GM23338 (cell line): ENCODE data around the gene CREB3L2. TPM values are rescaled to one million over a fixed set of nuclear protein-coding genes. Genes with fewer than 3 reads are reported as not detected.

Source experiments
- ATAC-seq: fragments of 200-7000 bp; cut with Tn5 transposase; 3 replicates; pipeline ENCODE4 v1.9.1; 2020
- DNase-seq: peaks from one replicate; pipeline ENCODE4 v3.0.0-alpha.2; 2015; ENCODE audit warnings: low spot score
- H2AFZ ChIP-seq: fragments of 200-600 bp; sonication (generic); 2 replicates; pipeline ENCODE4 v1.8.0; 2016; ENCODE audit warnings: antibody characterized with exemption, mild to moderate bottlenecking, moderate library complexity
- H3F3A ChIP-seq: fragments of 200-600 bp; sonication (generic); replicated peaks from 2 replicates; pipeline ENCODE4 v1.8.0; 2017; ENCODE audit warnings: antibody characterized with exemption, mixed run types, low read depth
- H3K27ac ChIP-seq: fragments of 200-600 bp; sonication (generic); 2 replicates; pipeline ENCODE4 v1.6.1; 2016; ENCODE audit warnings: low read depth
- H3K27me3 ChIP-seq: fragments of 200-600 bp; sonication (generic); 2 replicates; pipeline ENCODE4 v1.8.0; 2016; ENCODE audit warnings: mild to moderate bottlenecking, mixed run types, moderate library complexity; ENCODE audit not compliant: insufficient read depth
- H3K36me3 ChIP-seq: fragments of 200-600 bp; sonication (generic); 2 replicates; pipeline ENCODE4 v1.8.0; 2016; ENCODE audit warnings: mild to moderate bottlenecking; ENCODE audit not compliant: insufficient read depth
- H3K4me1 ChIP-seq: fragments of 200-600 bp; sonication (generic); 2 replicates; pipeline ENCODE4 v1.8.0; 2016; ENCODE audit warnings: mild to moderate bottlenecking, moderate library complexity; ENCODE audit not compliant: insufficient read depth
- H3K4me2 ChIP-seq: fragments of 200-600 bp; sonication (generic); 2 replicates; pipeline ENCODE4 v1.7.1; 2017; ENCODE audit warnings: mixed run types
- H3K4me3 ChIP-seq: fragments of 200-600 bp; sonication (generic); 2 replicates; pipeline ENCODE4 v1.6.1; 2016; ENCODE audit warnings: mixed run types
- H3K79me2 ChIP-seq: fragments of 200-600 bp; sonication (generic); replicated peaks from 2 replicates; pipeline ENCODE4 v1.8.0; 2017; ENCODE audit warnings: mild to moderate bottlenecking; ENCODE audit not compliant: insufficient read depth
- H3K9me2 ChIP-seq: fragments of 200-600 bp; sonication (generic); 2 replicates; pipeline ENCODE4 v1.8.0; 2017; ENCODE audit not compliant: insufficient read depth
- H4K20me1 ChIP-seq: fragments of 200-600 bp; sonication (generic); replicated peaks from 2 replicates; pipeline ENCODE4 v1.8.0; 2017; ENCODE audit warnings: mild to moderate bottlenecking; ENCODE audit not compliant: insufficient read depth
- H3K27ac Mint-ChIP-seq: 2 replicates; pipeline ENCODE4 v1.8.0; 2020; ENCODE audit warnings: inconsistent platforms, mild to moderate bottlenecking, moderate library complexity, mixed read lengths
- H3K27me3 Mint-ChIP-seq: 3 replicates; pipeline ENCODE4 v1.8.0; 2022; ENCODE audit warnings: low read depth, mild to moderate bottlenecking, moderate library complexity, mixed read lengths, inconsistent platforms; ENCODE audit not compliant: insufficient read depth, poor library complexity
- H3K36me3 Mint-ChIP-seq: 3 replicates; pipeline ENCODE4 v1.8.0; 2021; ENCODE audit warnings: low read depth, mild to moderate bottlenecking, inconsistent platforms, moderate library complexity, mixed read lengths
- H3K4me1 Mint-ChIP-seq: 3 replicates; pipeline ENCODE4 v1.8.0; 2020; ENCODE audit warnings: mild to moderate bottlenecking, inconsistent platforms, mixed read lengths
- H3K4me3 Mint-ChIP-seq: 3 replicates; pipeline ENCODE4 v1.8.0; 2021; ENCODE audit warnings: moderate library complexity, mild to moderate bottlenecking, inconsistent platforms, mixed read lengths
- H3K9me3 Mint-ChIP-seq: 3 replicates; pipeline ENCODE4 v1.8.0; 2020; ENCODE audit warnings: moderate library complexity, mild to moderate bottlenecking, inconsistent platforms, mixed read lengths
- CREB1 ChIP-seq: fragments of 250-450 bp; sonication (Bioruptor Pico); IDR thresholded peaks from 2 replicates; pipeline ENCODE4 v1.5.0; 2020; ENCODE audit warnings: low read depth, mild to moderate bottlenecking, moderate library complexity
- CTCF ChIP-seq, 2 experiments: fragments of 200-600 bp in 1 of 2; sonication (generic) in 1 of 2; conservative IDR thresholded peaks; 2 replicates each; pipeline versions ENCODE4 v1.5.1 to v1.6.1; 2016 to 2017; ENCODE audit warnings: antibody characterized with exemption in 2 of 2, low read depth in 2 of 2, mild to moderate bottlenecking in 2 of 2, moderate library complexity in 1 of 2
- EZH2 ChIP-seq: fragments of 200-600 bp; sonication (generic); IDR thresholded peaks from one replicate; pipeline ENCODE4 v1.8.0; 2017; ENCODE audit warnings: antibody characterized with exemption, mild to moderate bottlenecking, low read depth; ENCODE audit not compliant: unreplicated experiment
- JUNB ChIP-seq: IDR thresholded peaks from one replicate; pipeline ENCODE4 v1.6.1; 2016; ENCODE audit warnings: antibody characterized with exemption; ENCODE audit not compliant: unreplicated experiment
- POLR2AphosphoS5 ChIP-seq: IDR thresholded peaks from 2 replicates; pipeline ENCODE4 v1.6.1; 2016; ENCODE audit warnings: antibody characterized with exemption, low read depth
- STAT1 ChIP-seq: IDR thresholded peaks from one replicate; pipeline ENCODE4 v1.6.1; 2016; ENCODE audit warnings: antibody characterized with exemption; ENCODE audit not compliant: unreplicated experiment
- polyA plus RNA-seq: library from polyadenylated mRNA; unstranded; fragments of >200 nt; fragmentation: Nextera tagmentation; extraction: Ambion mirVana; gene quantifications from 2 replicates; pipeline ENCODE4 v1.2.1, GENCODE V29; 2016
- total RNA-seq: library from RNA; depleted of rRNA; stranded (reverse); fragments of >200 nt; shearing (Covaris generic); gene quantifications from 2 replicates; pipeline ENCODE4 v1.2.3, GENCODE V29; 2014

Gene CREB3L2
- total and polyA plus RNA-seq, 2 experiments from 2014 or later: 14.5 to 27.1 TPM

- peak overlapping the region; percentile 89 for H3K27ac Mint-ChIP-seq
Measured at GRCh38 chr7:138002828-138003189, 923 bp upstream of the CREB3L2 start.

GRCh38 chr7:138002096-138002827 lies 376 bp upstream of the CREB3L2 start:
- H2AFZ ChIP-seq: no peak overlapping the region
- no peaks in the 10 kb centered on the region for H3K27me3 ChIP-seq
- H3K4me2 ChIP-seq: peak overlapping the region; percentile 12; the same call in 1 of the 2 replicates

More at GRCh38 chr7:138002828-138003189, 923 bp upstream of the CREB3L2 start:
- H3K4me2 ChIP-seq: peak overlapping the region; percentile 12; the same call in 1 of the 2 replicates
- no peaks in the 10 kb centered on the region; the same call in 1 of the 2 replicates for H4K20me1 ChIP-seq
- H3K9me2 ChIP-seq: no peaks in the 10 kb centered on the region
- peaks cover 38% of the 10 kb centered on the region for H3K79me2 ChIP-seq
- peak; percentile 30 for DNase-seq
- no peaks in the 10 kb centered on the region for H3K27me3 ChIP-seq
- H3K27me3 Mint-ChIP-seq: peaks cover 5% of the 10 kb centered on the region
- H3K27ac ChIP-seq: peak overlapping the region; percentile 1; the same call in 1 of the 2 replicates
- no peaks in the 10 kb centered on the region for H3K9me3 Mint-ChIP-seq
- H3K36me3 Mint-ChIP-seq: peaks cover 4% of the 10 kb centered on the region; the same call in 2 of the 3 replicates
- H3F3A ChIP-seq: no peaks in the 10 kb centered on the region
- H3K36me3 ChIP-seq: 0 out of 2 replicates have a peak, but pooled peaks cover 2% of the 10 kb centered on the region
- H3K4me3 Mint-ChIP-seq: peak overlapping the region; percentile 95; the same call in 2 of the 3 replicates
- TF ChIP-seq STAT1 (no peak), JUNB (no peak), EZH2 (no peak)
- peaks cover 23% of the 10 kb centered on the region; the same call in 1 of the 2 replicates for H3K4me1 ChIP-seq
- no peak overlapping the region for H2AFZ ChIP-seq
- H3K4me3 ChIP-seq: no peak overlapping the region
- H3K4me1 Mint-ChIP-seq: peaks cover 24% of the 10 kb centered on the region
- no peak for ATAC-seq

More at GRCh38 chr7:138002096-138002827, 376 bp upstream of the CREB3L2 start:
- H3K36me3 ChIP-seq: 0 out of 2 replicates have a peak, but pooled peaks cover 2% of the 10 kb centered on the region
- H3K27ac Mint-ChIP-seq: peak overlapping the region; percentile 94
- peaks cover 43% of the 10 kb centered on the region for H3K79me2 ChIP-seq
- peaks cover 5% of the 10 kb centered on the region for H3K27me3 Mint-ChIP-seq
- H3K36me3 Mint-ChIP-seq: peaks cover 4% of the 10 kb centered on the region; the same call in 2 of the 3 replicates
- H3K4me1 ChIP-seq: peaks cover 23% of the 10 kb centered on the region; the same call in 1 of the 2 replicates
- ATAC-seq (peak; percentile 93), DNase-seq (peak; percentile 100)
- H3K27ac ChIP-seq: peak overlapping the region; percentile 1; the same call in 1 of the 2 replicates
- no peaks in the 10 kb centered on the region; the same call in 1 of the 2 replicates for H4K20me1 ChIP-seq
- no peaks in the 10 kb centered on the region for H3K9me2 ChIP-seq
- no peaks in the 10 kb centered on the region for H3K9me3 Mint-ChIP-seq
- H3K4me3 ChIP-seq: peak overlapping the region; percentile 63
- peaks cover 24% of the 10 kb centered on the region for H3K4me1 Mint-ChIP-seq
- H3K4me3 Mint-ChIP-seq: peak overlapping the region; percentile 95
- H3F3A ChIP-seq: no peaks in the 10 kb centered on the region
- TF ChIP-seq STAT1 (no peak), POLR2AphosphoS5 (no peak), CREB1 (CRISPR knock-in tag) (peak; percentile 99), CTCF (conservative IDR thresholded peaks at IDR 0.05; ENCODE audit: low read depth in 2 of 2) (peak; percentile 78 to 95)
